Measurements from ENCODE around the gene SMIM31. TPM values are rescaled to one million over a fixed set of nuclear protein-coding genes. Genes with fewer than 3 reads are reported as not detected.

The SMIM31 gene
- total RNA-seq, 1 donor from 2014 or later = not detected

- intact Hi-C loops (cut with DNase I) = no loop called here
- Histone ChIP-seq H3K36me3 (no peaks in the 10 kb centered on the region), H3K9me3 (no peaks in the 10 kb centered on the region), H3K27ac (no peak overlapping the region), H3K4me1 (no peaks in the 10 kb centered on the region), H3K27me3 (no peaks in the 10 kb centered on the region), H3K4me3 (no peak overlapping the region)
- DNase-seq (no peak), ATAC-seq (no peak)
- TF ChIP-seq CTCF (IDR thresholded peaks at IDR 0.05) = no peak
Observed at GRCh38 chr4:164821711-164822110, 67.8 kb downstream of the SMIM31 start.

- Histone ChIP-seq H3K36me3 (no peaks in the 10 kb centered on the region), H3K9me3 (no peaks in the 10 kb centered on the region), H3K27me3 (no peaks in the 10 kb centered on the region), H3K4me3 (no peak overlapping the region), H3K27ac (no peak overlapping the region), H3K4me1 (no peaks in the 10 kb centered on the region)
- intact Hi-C loops (cut with DNase I) = no loop called here
- DNase-seq (no peak), ATAC-seq (no peak)
- TF ChIP-seq CTCF (IDR thresholded peaks at IDR 0.05) = no peak
Observed at GRCh38 chr4:164824581-164824980, 70.7 kb downstream of the SMIM31 start.

- TF ChIP-seq CTCF (IDR thresholded peaks at IDR 0.05) = no peak
- intact Hi-C loops (cut with DNase I) = no loop called here
- H3K4me1 ChIP-seq = no peaks in the 10 kb centered on the region
- no peak for ATAC-seq
- no peak overlapping the region for H3K4me3 ChIP-seq
- no peaks in the 10 kb centered on the region for H3K36me3 ChIP-seq
- no peaks in the 10 kb centered on the region for H3K9me3 ChIP-seq
- no peak overlapping the region for H3K27ac ChIP-seq
- no peaks in the 10 kb centered on the region for H3K27me3 ChIP-seq
- DNase-seq = no peak
Observed at GRCh38 chr4:164828955-164829354, 75.0 kb downstream of the SMIM31 start.

- Histone ChIP-seq H3K4me1 (no peaks in the 10 kb centered on the region), H3K4me3 (no peak overlapping the region), H3K27me3 (no peaks in the 10 kb centered on the region), H3K27ac (no peak overlapping the region), H3K9me3 (no peaks in the 10 kb centered on the region), H3K36me3 (no peaks in the 10 kb centered on the region)
- DNase-seq (no peak), ATAC-seq (no peak)
- intact Hi-C loops (cut with DNase I) = no loop called here
- no peak for TF ChIP-seq CTCF (IDR thresholded peaks at IDR 0.05)
Observed at GRCh38 chr4:164846566-164846965, 92.6 kb downstream of the SMIM31 start.

- no peak for ATAC-seq
- intact Hi-C loops (cut with DNase I) = no loop called here
- TF ChIP-seq CTCF (IDR thresholded peaks at IDR 0.05) = no peak
Observed at GRCh38 chr4:164847016-164847415, 93.1 kb downstream of the SMIM31 start.

GRCh38 chr4:164847967-164848649, 94.2 kb downstream of the SMIM31 start:
- no peak for TF ChIP-seq CTCF (IDR thresholded peaks at IDR 0.05)
- no peaks in the 10 kb centered on the region for H3K27me3 ChIP-seq
- DNase-seq (no peak), ATAC-seq (no peak)
- intact Hi-C loops (cut with DNase I) = no loop called here
- H3K4me1 ChIP-seq = no peaks in the 10 kb centered on the region
- no peak overlapping the region for H3K4me3 ChIP-seq
- H3K36me3 ChIP-seq = no peaks in the 10 kb centered on the region
- H3K9me3 ChIP-seq = no peaks in the 10 kb centered on the region
- no peak overlapping the region for H3K27ac ChIP-seq

More at GRCh38 chr4:164847016-164847415, 93.1 kb downstream of the SMIM31 start:
- Histone ChIP-seq H3K27ac (no peak overlapping the region), H3K4me3 (no peak overlapping the region), H3K27me3 (no peaks in the 10 kb centered on the region), H3K9me3 (no peaks in the 10 kb centered on the region), H3K36me3 (no peaks in the 10 kb centered on the region), H3K4me1 (no peaks in the 10 kb centered on the region)
- no peak for DNase-seq
